Nephron progenitor cell (in vitro differentiated cells): ENCODE data around the gene B4GALT2.
A peak's percentile ranks its signal among the peaks of the same experiment; 100 is the strongest.

Source experiments
- DNase-seq: peaks from one replicate; pipeline ENCODE4 v3.0.0; 2021
- H3K27ac Mint-ChIP-seq: 2 replicates; pipeline ENCODE4 v1.8.0; 2021; ENCODE audit warnings: mild to moderate bottlenecking, moderate library complexity, mixed read lengths
- H3K27me3 Mint-ChIP-seq: 2 replicates; pipeline ENCODE4 v1.8.0; 2021; ENCODE audit warnings: mild to moderate bottlenecking, low read depth, mixed read lengths; ENCODE audit not compliant: poor library complexity
- H3K36me3 Mint-ChIP-seq: 2 replicates; pipeline ENCODE4 v1.8.0; 2021; ENCODE audit warnings: low read depth, mixed read lengths
- H3K4me1 Mint-ChIP-seq: 2 replicates; pipeline ENCODE4 v1.8.0; 2021; ENCODE audit warnings: mixed read lengths
- H3K4me3 Mint-ChIP-seq: 2 replicates; pipeline ENCODE4 v1.8.0; 2021; ENCODE audit warnings: mild to moderate bottlenecking, moderate library complexity, mixed read lengths
- H3K9me3 Mint-ChIP-seq: 2 replicates; pipeline ENCODE4 v1.8.0; 2021; ENCODE audit warnings: mild to moderate bottlenecking, moderate library complexity, mixed read lengths
- CTCF ChIP-seq: fragments of 200-600 bp; sonication (generic); IDR thresholded peaks from 2 replicates; pipeline ENCODE4 v1.5.0; 2021; ENCODE audit warnings: antibody characterized with exemption

The B4GALT2 gene

DNA sequence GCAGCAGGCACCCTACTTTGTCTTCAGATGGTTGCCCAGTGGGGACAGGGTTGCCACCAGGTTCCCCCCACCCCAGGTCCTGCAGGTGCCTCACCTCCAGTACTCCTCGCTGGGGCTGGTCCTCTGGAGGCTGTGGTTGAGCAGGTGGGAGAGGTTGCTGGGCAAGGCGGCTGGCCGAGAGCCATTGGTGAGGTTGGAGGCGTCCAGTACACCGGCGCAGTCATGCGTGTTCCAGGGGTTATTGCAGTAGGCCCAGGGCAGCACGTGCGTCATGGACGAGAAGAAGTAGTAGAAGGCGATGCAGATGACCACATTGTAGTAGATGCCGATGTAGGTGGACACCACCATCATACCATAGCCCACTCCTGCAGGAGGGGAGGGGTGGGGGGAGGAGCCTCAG, 29.2 kb downstream of the B4GALT2 start:
- no peak for DNase-seq
- TF ChIP-seq CTCF, result no peak
- Mint-ChIP-seq H3K27ac (peak overlapping the region; percentile 41), H3K4me3 (no peak overlapping the region), H3K36me3 (peaks cover 18% of the 10 kb centered on the region), H3K9me3 (no peaks in the 10 kb centered on the region), H3K4me1 (peaks cover 14% of the 10 kb centered on the region), H3K27me3 (no peaks in the 10 kb centered on the region)

DNA sequence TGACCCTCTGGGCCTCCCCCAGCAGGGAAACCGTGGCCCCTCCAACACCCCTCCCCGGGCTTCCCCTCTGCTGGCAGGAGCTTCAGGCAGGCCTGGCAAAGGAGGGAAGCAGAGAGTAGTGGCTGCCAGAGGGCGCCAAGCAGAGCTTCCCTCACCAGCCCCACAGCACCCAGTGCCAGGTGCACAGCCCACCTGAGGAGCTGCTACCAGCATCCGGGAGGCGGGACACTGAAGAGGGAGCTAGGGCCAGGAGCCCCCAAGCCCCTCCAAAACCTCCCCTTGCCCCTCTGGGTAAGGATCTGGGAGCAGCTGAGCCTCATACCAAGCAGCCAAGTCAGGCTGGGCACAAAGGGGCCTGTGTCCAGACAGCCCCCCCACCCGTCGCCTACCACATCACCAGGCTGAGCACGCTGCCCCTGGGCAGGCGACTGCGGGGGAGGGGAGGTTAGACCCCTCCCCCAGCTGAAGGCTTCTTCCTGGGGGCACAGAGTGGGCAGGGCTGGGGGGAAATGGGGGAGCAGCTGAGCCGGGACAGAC, 32.0 kb downstream of the B4GALT2 start:
- no peaks in the 10 kb centered on the region for H3K27me3 Mint-ChIP-seq
- H3K9me3 Mint-ChIP-seq, result no peaks in the 10 kb centered on the region
- H3K36me3 Mint-ChIP-seq, result peaks cover 18% of the 10 kb centered on the region
- H3K27ac Mint-ChIP-seq, result no peak overlapping the region
- no peak overlapping the region for H3K4me3 Mint-ChIP-seq
- DNase-seq, result no peak
- no peak for TF ChIP-seq CTCF
- H3K4me1 Mint-ChIP-seq, result peaks cover 32% of the 10 kb centered on the region

GRCh38 chr1:44012404-44012803, 33.4 kb downstream of the B4GALT2 start:
- H3K4me3 Mint-ChIP-seq, result no peak overlapping the region
- no peak for DNase-seq
- TF ChIP-seq CTCF, result no peak
- H3K27ac Mint-ChIP-seq, result no peak overlapping the region
- H3K9me3 Mint-ChIP-seq, result no peaks in the 10 kb centered on the region
- H3K36me3 Mint-ChIP-seq, result peaks cover 11% of the 10 kb centered on the region
- H3K27me3 Mint-ChIP-seq, result no peaks in the 10 kb centered on the region
- H3K4me1 Mint-ChIP-seq, result peaks cover 32% of the 10 kb centered on the region

GRCh38 chr1:44012941-44013609, 34.1 kb downstream of the B4GALT2 start:
- no peak overlapping the region for H3K4me3 Mint-ChIP-seq
- H3K36me3 Mint-ChIP-seq, result peaks cover 10% of the 10 kb centered on the region
- no peaks in the 10 kb centered on the region for H3K9me3 Mint-ChIP-seq
- H3K27ac Mint-ChIP-seq, result no peak overlapping the region
- peaks cover 32% of the 10 kb centered on the region for H3K4me1 Mint-ChIP-seq
- H3K27me3 Mint-ChIP-seq, result no peaks in the 10 kb centered on the region
- DNase-seq, result no peak
- TF ChIP-seq CTCF, result no peak

DNA sequence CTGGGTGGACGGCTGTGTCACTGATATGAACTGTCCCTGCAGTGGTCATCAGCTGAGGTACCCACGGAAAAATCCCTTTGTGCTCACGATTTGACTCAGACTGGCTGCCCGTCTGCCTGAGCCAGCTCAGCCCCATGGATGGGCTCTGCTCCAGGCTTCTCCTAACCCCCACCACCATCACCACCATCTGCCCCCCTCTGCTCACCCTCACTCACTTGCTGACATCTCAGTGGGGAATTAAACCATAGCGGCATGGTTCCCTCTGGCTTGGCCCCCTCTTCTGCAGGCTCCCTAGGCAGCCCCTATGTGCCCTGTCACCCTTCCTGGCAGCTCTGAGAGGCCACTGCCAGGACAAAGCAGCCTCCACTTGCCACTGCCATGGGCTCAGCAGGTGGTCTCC, 34.9 kb downstream of the B4GALT2 start:
- H3K36me3 Mint-ChIP-seq, result peaks cover 5% of the 10 kb centered on the region
- no peaks in the 10 kb centered on the region for H3K27me3 Mint-ChIP-seq
- DNase-seq, result no peak
- H3K9me3 Mint-ChIP-seq, result no peaks in the 10 kb centered on the region
- H3K27ac Mint-ChIP-seq, result peak overlapping the region; percentile 49
- H3K4me3 Mint-ChIP-seq, result no peak overlapping the region
- TF ChIP-seq CTCF, result no peak
- peaks cover 32% of the 10 kb centered on the region for H3K4me1 Mint-ChIP-seq
